ENCODE results near the gene PTPRG.

The PTPRG gene

DNA sequence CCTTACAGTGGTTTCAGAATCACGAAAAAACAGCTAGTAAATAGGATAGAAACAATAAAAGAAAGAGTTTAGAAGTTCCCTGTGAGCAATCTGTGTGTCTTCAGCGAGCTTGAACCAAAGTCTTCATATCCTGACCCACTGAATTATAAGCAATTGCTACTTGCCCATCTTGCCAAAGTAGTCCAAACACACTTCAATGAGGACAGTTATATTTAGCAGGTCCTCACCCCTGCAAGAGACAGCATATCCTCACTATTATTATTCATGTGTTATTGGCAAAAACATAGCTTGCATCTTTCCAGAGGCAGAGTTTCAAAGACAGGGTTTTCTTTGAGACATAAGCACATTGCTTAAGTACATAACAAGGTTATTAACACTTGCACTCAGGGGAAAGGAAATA lies 734.2 kb downstream of the PTPRG start:
- H3K9me3 ChIP-seq (ENCODE audit: control insufficient read depth, low read length), result no peaks in the 10 kb centered on the region
- no peak overlapping the region for H3K9ac ChIP-seq
- no peak overlapping the region for H3K4me2 ChIP-seq (ENCODE audit: low read length)
- no peaks in the 10 kb centered on the region for H3K4me1 ChIP-seq
- no peak overlapping the region for H2AFZ ChIP-seq
- H3K27ac ChIP-seq, result no peak overlapping the region
- H3K79me2 ChIP-seq, result no peaks in the 10 kb centered on the region
- no peaks in the 10 kb centered on the region for H3K27me3 ChIP-seq (ENCODE audit: control insufficient read depth, insufficient read depth, low read length)
- TF ChIP-seq, protein P1, sequence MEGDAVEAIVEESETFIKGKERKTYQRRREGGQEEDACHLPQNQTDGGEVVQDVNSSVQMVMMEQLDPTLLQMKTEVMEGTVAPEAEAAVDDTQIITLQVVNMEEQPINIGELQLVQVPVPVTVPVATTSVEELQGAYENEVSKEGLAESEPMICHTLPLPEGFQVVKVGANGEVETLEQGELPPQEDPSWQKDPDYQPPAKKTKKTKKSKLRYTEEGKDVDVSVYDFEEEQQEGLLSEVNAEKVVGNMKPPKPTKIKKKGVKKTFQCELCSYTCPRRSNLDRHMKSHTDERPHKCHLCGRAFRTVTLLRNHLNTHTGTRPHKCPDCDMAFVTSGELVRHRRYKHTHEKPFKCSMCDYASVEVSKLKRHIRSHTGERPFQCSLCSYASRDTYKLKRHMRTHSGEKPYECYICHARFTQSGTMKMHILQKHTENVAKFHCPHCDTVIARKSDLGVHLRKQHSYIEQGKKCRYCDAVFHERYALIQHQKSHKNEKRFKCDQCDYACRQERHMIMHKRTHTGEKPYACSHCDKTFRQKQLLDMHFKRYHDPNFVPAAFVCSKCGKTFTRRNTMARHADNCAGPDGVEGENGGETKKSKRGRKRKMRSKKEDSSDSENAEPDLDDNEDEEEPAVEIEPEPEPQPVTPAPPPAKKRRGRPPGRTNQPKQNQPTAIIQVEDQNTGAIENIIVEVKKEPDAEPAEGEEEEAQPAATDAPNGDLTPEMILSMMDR (IDR thresholded peaks at IDR 0.05), result no peak
- no peak overlapping the region for H3K4me3 ChIP-seq (ENCODE audit: low read depth, low read length)
- no peaks in the 10 kb centered on the region for H3K36me3 ChIP-seq (ENCODE audit: control insufficient read depth, insufficient read depth, low read length)

DNA sequence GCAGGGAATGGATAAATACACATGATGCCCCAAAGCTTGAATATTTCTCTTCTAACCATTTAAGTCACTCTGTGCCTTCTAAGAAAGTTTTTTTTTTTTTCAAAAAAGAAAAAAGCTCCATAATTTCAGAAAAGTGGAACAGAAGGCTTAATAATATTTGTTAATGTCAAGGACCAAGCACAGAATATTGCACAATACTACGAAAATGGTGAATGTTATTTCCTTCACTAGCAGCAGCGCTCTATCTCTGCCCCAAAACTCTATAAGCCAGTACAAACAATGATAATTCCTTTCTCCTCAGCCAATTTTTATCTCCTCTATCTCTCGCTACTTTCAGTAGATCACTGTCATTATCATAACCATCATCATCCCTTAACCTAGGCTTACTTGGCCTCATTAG lies 739.2 kb downstream of the PTPRG start:
- Histone ChIP-seq H3K4me2 (ENCODE audit: low read length) (no peak overlapping the region), H2AFZ (no peak overlapping the region), H3K79me2 (no peaks in the 10 kb centered on the region), H3K36me3 (ENCODE audit: control insufficient read depth, insufficient read depth, low read length) (no peaks in the 10 kb centered on the region), H3K9ac (no peak overlapping the region), H3K4me3 (ENCODE audit: low read depth, low read length) (no peak overlapping the region), H3K9me3 (ENCODE audit: control insufficient read depth, low read length) (peaks cover 5% of the 10 kb centered on the region), H3K27ac (no peak overlapping the region), H3K4me1 (no peaks in the 10 kb centered on the region), H3K27me3 (ENCODE audit: control insufficient read depth, insufficient read depth, low read length) (no peaks in the 10 kb centered on the region)
- TF ChIP-seq, protein P1 (IDR thresholded peaks at IDR 0.05), result no peak

DNA sequence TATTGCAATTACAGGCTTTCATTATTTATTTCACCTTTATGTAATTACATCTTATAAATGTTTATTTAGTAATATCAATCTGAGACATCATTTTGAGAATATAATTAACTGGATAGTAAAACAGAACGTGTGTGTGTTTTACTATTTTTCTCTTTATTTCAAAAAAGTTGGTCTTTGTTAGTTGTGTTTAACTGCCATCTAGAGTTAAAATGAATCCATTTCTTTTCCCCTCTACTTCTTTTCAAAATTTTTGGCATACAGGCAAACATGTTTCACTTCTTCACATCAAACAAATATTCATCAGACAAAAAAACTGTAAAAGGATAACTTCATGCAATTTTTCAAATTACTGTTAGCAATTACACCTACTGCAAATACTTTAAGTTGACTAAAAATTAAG lies 750.8 kb downstream of the PTPRG start:
- H3K27ac ChIP-seq, result no peak overlapping the region
- H3K36me3 ChIP-seq (ENCODE audit: control insufficient read depth, insufficient read depth, low read length), result no peaks in the 10 kb centered on the region
- H3K4me2 ChIP-seq (ENCODE audit: low read length), result no peak overlapping the region
- no peak overlapping the region for H3K4me3 ChIP-seq (ENCODE audit: low read depth, low read length)
- no peaks in the 10 kb centered on the region for H3K4me1 ChIP-seq
- TF ChIP-seq, protein P1 (IDR thresholded peaks at IDR 0.05), result no peak
- no peaks in the 10 kb centered on the region for H3K27me3 ChIP-seq (ENCODE audit: control insufficient read depth, insufficient read depth, low read length)
- no peak overlapping the region for H3K9ac ChIP-seq
- no peaks in the 10 kb centered on the region for H3K9me3 ChIP-seq (ENCODE audit: control insufficient read depth, low read length)
- no peak overlapping the region for H2AFZ ChIP-seq
- no peaks in the 10 kb centered on the region for H3K79me2 ChIP-seq

DNA sequence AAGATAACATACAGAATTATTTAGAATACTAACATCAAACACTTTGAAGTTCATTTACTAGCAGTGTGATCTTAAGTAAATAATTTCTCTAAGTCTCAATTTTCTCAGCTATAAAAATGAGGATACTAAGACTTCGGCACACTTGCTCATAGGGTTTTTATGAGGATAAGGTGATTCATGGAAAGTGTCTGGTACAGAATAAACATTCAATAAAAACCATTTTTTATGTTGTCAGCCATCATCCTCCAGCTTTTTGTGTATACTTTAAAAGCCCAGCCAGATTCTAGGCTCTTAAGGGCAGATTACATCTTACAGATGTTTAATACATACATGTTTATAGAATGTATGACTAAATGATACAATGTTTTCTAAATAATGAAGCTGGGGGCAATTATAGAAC lies 755.2 kb downstream of the PTPRG start:
- no peaks in the 10 kb centered on the region for H3K79me2 ChIP-seq

DNA sequence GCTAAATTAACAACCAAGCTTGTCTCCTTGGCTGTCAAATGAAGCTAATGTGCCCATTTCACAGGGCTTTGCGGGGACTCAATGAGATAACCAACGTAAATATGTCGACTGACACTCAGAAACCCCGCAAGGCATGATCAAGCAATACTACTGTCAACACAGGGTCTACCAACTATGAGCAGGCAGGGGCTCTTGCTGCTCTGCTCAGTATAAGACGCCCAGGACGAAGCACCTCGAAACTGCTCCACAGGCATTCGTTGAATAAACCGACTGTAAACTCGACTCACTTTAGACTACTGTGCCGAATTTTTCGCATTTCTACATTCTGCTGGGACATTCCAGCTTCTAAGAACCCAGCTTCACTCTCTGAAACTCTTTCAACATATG lies 757.0 kb downstream of the PTPRG start:
- Histone ChIP-seq H3K79me2 (no peaks in the 10 kb centered on the region), H3K4me3 (ENCODE audit: low read depth, low read length) (peak overlapping the region; percentile 61), H3K4me1 (peaks cover 2% of the 10 kb centered on the region), H3K27me3 (ENCODE audit: control insufficient read depth, insufficient read depth, low read length) (no peaks in the 10 kb centered on the region), H3K9me3 (ENCODE audit: control insufficient read depth, low read length) (no peaks in the 10 kb centered on the region), H3K36me3 (ENCODE audit: control insufficient read depth, insufficient read depth, low read length) (no peaks in the 10 kb centered on the region), H3K27ac (peak overlapping the region; percentile 78), H2AFZ (peak overlapping the region; percentile 84), H3K9ac (no peak overlapping the region), H3K4me2 (ENCODE audit: low read length) (peak overlapping the region; percentile 71)
- TF ChIP-seq, protein P1 (IDR thresholded peaks at IDR 0.05), result no peak

More for the DNA sequence above, 755.2 kb downstream of the PTPRG start:
- Histone ChIP-seq H3K27me3 (ENCODE audit: control insufficient read depth, insufficient read depth, low read length) (no peaks in the 10 kb centered on the region), H3K4me1 (peaks cover 2% of the 10 kb centered on the region), H3K9ac (no peak overlapping the region), H3K36me3 (ENCODE audit: control insufficient read depth, insufficient read depth, low read length) (no peaks in the 10 kb centered on the region), H3K9me3 (ENCODE audit: control insufficient read depth, low read length) (no peaks in the 10 kb centered on the region), H3K27ac (no peak overlapping the region), H2AFZ (no peak overlapping the region), H3K4me3 (ENCODE audit: low read depth, low read length) (no peak overlapping the region), H3K4me2 (ENCODE audit: low read length) (no peak overlapping the region)
- TF ChIP-seq, protein P1 (IDR thresholded peaks at IDR 0.05), result no peak

All from parathyroid adenoma (tissue), 2 donors.